PFSK-1 (cell line): ENCODE results near the gene SLC4A8.

Experiments used
- FOXP2 ChIP-seq: optimal IDR thresholded peaks from 2 replicates; pipeline ENCODE3; 2011; ENCODE audit warnings: borderline replicate concordance, control low read depth, inconsistent platforms; ENCODE audit not compliant: insufficient read depth; ENCODE audit errors: extremely low read length, extremely low read depth
- POLR2AphosphoS5 ChIP-seq: IDR thresholded peaks from 2 replicates; pipeline ENCODE4 v1.6.1; 2012; ENCODE audit warnings: low read depth, mild to moderate bottlenecking, control low read depth, low read length, moderate library complexity
- SIN3A ChIP-seq: IDR thresholded peaks from 2 replicates; pipeline ENCODE4 v1.6.1; 2012; ENCODE audit warnings: mild to moderate bottlenecking, low read length, moderate library complexity, borderline replicate concordance; ENCODE audit not compliant: insufficient read depth
- TAF1 ChIP-seq: IDR thresholded peaks from 2 replicates; pipeline ENCODE4 v1.6.1; 2012; ENCODE audit warnings: low read length, control low read depth, borderline replicate concordance; ENCODE audit not compliant: insufficient read depth

DNA sequence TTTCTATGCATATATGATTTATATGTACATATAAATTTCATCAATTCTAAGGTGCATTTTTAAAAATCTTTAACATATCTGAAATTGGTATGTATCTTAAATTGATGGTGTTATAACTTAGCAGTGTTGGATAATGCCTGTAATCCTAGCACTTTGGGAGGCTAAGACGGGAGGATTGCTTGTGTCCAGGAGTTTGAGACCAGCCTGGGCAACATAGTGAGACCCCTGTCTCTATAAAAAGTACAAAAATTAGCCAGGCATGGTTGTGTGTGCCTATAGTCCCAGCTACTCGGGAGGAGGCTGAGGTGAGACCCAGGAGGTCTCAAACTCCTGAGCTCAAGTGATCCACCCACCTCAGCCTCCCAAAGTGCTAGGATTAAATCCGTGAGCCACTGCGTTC, 27.0 kb upstream of the SLC4A8 start:
- no peak for TF ChIP-seq FOXP2
- no peak for TF ChIP-seq POLR2AphosphoS5
- no peak for TF ChIP-seq TAF1
- no peak for TF ChIP-seq SIN3A
